ENCODE data around the gene CANX.

CANX gene

DNA sequence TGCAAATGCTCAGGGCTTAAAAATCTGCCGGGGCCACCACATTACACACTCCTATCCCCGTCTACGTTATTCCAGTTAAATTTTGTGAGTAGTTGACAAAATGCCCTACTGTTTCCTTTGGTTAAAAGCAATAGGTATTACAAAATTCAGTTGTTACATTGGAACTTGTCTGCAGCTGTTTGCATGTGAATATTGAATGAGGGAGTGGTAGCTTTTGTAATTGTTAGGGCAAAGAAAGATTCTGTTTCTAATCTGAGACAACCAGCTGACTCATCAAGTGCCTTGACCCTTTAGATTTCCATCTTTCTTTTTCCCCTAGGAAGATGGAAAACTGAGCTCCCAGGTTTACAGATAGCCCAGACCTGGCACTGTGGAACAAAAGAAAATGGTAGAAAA lies 64.0 kb downstream of the CANX start:
- no peaks in the 10 kb centered on the region for H3K27me3 ChIP-seq (ENCODE audit: control insufficient read depth, insufficient read depth, low read length)
- no peak overlapping the region for H3K9ac ChIP-seq (ENCODE audit: low read length)
- H3K4me3 ChIP-seq (ENCODE audit: low read length): no peak overlapping the region
- H3K4me1 ChIP-seq (ENCODE audit: control insufficient read depth, low read depth, low read length): peaks cover 12% of the 10 kb centered on the region
- no peaks in the 10 kb centered on the region for H3K9me3 ChIP-seq (ENCODE audit: control insufficient read depth, low read depth, low read length)
- H3K27ac ChIP-seq (ENCODE audit: low read length): no peak overlapping the region
- peaks cover 23% of the 10 kb centered on the region for H3K36me3 ChIP-seq (ENCODE audit: control insufficient read depth, low read depth, low read length)

DNA sequence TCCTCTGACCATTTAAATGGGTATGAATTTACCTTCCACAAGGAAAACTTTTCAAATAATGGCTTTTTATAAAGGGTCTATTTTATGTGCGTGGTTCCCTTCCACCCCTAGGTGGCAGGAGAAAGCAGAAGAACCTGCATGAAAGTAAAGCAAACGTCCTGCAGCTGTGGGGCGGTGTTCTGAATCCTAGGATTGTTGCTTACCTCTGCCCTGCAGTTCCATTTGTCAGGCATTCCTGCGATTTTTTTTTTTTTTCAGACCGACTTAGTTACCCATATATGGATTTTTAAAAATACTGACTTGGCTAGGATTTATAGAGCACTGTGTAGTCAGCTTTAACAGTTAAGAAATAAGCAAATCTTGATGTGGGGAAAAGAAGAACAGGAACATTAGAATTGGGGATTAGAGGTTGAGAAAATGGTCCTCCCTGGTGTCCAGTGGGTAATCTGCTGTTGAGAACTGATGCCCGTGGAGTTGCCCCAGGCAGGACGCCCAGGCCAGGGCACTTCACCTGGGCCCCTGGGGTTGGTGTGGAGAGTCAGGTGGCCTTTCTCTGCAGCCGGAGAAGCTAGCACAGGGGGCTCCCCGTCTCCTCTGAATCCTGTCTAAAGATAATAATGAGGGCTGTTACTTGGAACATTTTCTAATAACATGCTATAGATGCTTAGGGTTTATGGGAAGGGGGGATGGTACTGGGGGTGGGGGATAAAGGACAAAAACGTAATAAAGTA lies 64.6 kb downstream of the CANX start:
- Histone ChIP-seq H3K9me3 (ENCODE audit: control insufficient read depth, low read depth, low read length) (no peaks in the 10 kb centered on the region), H3K27ac (ENCODE audit: low read length) (no peak overlapping the region), H3K4me1 (ENCODE audit: control insufficient read depth, low read depth, low read length) (peaks cover 12% of the 10 kb centered on the region), H3K36me3 (ENCODE audit: control insufficient read depth, low read depth, low read length) (peaks cover 24% of the 10 kb centered on the region), H3K4me3 (ENCODE audit: low read length) (no peak overlapping the region), H3K9ac (ENCODE audit: low read length) (no peak overlapping the region), H3K27me3 (ENCODE audit: control insufficient read depth, insufficient read depth, low read length) (no peaks in the 10 kb centered on the region)

GRCh38 chr5:179764056-179764455 lies 65.3 kb downstream of the CANX start:
- H3K27ac ChIP-seq (ENCODE audit: low read length): no peak overlapping the region
- no peaks in the 10 kb centered on the region for H3K9me3 ChIP-seq (ENCODE audit: control insufficient read depth, low read depth, low read length)
- H3K9ac ChIP-seq (ENCODE audit: low read length): no peak overlapping the region
- peaks cover 27% of the 10 kb centered on the region for H3K36me3 ChIP-seq (ENCODE audit: control insufficient read depth, low read depth, low read length)
- H3K4me3 ChIP-seq (ENCODE audit: low read length): no peak overlapping the region
- no peaks in the 10 kb centered on the region for H3K27me3 ChIP-seq (ENCODE audit: control insufficient read depth, insufficient read depth, low read length)
- H3K4me1 ChIP-seq (ENCODE audit: control insufficient read depth, low read depth, low read length): peaks cover 12% of the 10 kb centered on the region

- H3K9ac ChIP-seq (ENCODE audit: low read length): no peak overlapping the region
- H3K36me3 ChIP-seq (ENCODE audit: control insufficient read depth, low read depth, low read length): peaks cover 39% of the 10 kb centered on the region
- H3K4me1 ChIP-seq (ENCODE audit: control insufficient read depth, low read depth, low read length): peaks cover 12% of the 10 kb centered on the region
- H3K27ac ChIP-seq (ENCODE audit: low read length): no peak overlapping the region
- no peak overlapping the region for H3K4me3 ChIP-seq (ENCODE audit: low read length)
- no peaks in the 10 kb centered on the region for H3K9me3 ChIP-seq (ENCODE audit: control insufficient read depth, low read depth, low read length)
- H3K27me3 ChIP-seq (ENCODE audit: control insufficient read depth, insufficient read depth, low read length): no peaks in the 10 kb centered on the region
These were observed 66.6 kb downstream of the CANX start for GRCh38 chr5:179765400-179765799.

- Histone ChIP-seq H3K36me3 (ENCODE audit: control insufficient read depth, low read depth, low read length) (peaks cover 47% of the 10 kb centered on the region), H3K9me3 (ENCODE audit: control insufficient read depth, low read depth, low read length) (no peaks in the 10 kb centered on the region), H3K9ac (ENCODE audit: low read length) (no peak overlapping the region), H3K4me3 (ENCODE audit: low read length) (no peak overlapping the region), H3K27ac (ENCODE audit: low read length) (no peak overlapping the region), H3K27me3 (ENCODE audit: control insufficient read depth, insufficient read depth, low read length) (no peaks in the 10 kb centered on the region), H3K4me1 (ENCODE audit: control insufficient read depth, low read depth, low read length) (peaks cover 12% of the 10 kb centered on the region)
These were observed 67.4 kb downstream of the CANX start for GRCh38 chr5:179766021-179766725.

DNA sequence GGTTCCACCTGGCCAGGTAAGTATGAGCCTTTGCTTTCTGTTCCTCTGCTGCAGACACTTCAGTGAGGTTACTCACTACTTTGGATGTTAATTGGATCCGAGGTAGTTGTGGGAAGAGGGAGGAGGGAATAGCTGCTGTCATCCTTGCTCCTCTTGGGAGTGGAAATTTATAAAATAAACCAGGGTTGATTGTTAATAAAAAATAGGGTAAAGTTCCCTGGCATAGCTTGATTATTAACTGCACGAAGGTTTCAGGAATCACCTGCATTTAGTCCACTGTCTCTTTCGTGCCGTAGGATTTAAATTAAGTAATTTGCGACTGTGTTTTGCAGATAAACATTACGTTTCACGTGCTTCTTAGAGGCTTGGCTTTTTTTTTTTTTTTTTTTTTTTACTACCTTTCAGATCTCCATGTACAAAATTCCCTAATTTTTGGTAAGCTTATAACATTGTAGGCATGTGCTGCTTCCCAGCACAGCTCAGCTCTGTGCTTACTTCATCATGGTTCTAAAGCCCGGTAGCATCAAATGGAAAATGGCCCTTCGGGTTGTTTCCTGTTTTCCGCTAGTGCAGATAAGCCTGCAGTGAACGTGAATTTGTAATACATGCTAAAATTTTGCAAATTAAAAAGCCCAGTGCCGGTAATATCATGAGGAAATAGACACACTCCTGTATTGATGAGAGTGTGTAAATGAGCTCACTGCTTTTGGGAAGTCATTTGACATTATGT lies 68.1 kb downstream of the CANX start:
- Histone ChIP-seq H3K36me3 (ENCODE audit: control insufficient read depth, low read depth, low read length) (peaks cover 54% of the 10 kb centered on the region), H3K9ac (ENCODE audit: low read length) (no peak overlapping the region), H3K4me1 (ENCODE audit: control insufficient read depth, low read depth, low read length) (peaks cover 12% of the 10 kb centered on the region), H3K27ac (ENCODE audit: low read length) (no peak overlapping the region), H3K9me3 (ENCODE audit: control insufficient read depth, low read depth, low read length) (no peaks in the 10 kb centered on the region), H3K4me3 (ENCODE audit: low read length) (no peak overlapping the region), H3K27me3 (ENCODE audit: control insufficient read depth, insufficient read depth, low read length) (no peaks in the 10 kb centered on the region)

DNA sequence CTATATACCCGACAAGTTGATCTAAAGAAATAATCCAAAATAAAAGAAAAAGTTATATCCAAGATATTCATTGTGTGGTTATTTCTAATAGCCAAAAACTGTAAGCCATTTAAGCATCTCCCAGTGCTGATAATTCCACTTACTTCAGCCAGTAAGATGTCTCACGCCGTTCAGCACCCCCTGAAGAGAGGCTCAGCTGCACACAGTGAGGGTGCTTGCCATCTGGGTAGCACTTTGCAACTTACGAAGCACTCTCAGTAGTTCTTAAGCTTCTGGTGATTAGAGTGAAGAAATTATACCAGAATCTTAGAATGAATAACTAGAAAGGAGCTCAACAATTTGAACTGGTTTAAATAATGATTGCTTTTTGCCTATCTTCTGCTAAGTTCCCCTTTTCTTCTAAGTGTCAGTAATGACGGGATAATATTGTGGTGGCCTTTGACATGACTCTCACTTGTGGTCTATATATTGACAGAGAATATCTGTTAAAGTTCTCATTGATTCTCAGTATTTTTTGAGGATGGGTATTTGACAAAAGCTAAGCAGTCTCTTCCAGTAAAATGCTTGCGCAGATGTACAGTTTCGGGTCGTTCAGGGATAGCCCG lies 68.8 kb downstream of the CANX start:
- Histone ChIP-seq H3K4me3 (ENCODE audit: low read length) (no peak overlapping the region), H3K9ac (ENCODE audit: low read length) (no peak overlapping the region), H3K4me1 (ENCODE audit: control insufficient read depth, low read depth, low read length) (peaks cover 9% of the 10 kb centered on the region), H3K36me3 (ENCODE audit: control insufficient read depth, low read depth, low read length) (peaks cover 59% of the 10 kb centered on the region), H3K27me3 (ENCODE audit: control insufficient read depth, insufficient read depth, low read length) (no peaks in the 10 kb centered on the region), H3K9me3 (ENCODE audit: control insufficient read depth, low read depth, low read length) (no peaks in the 10 kb centered on the region), H3K27ac (ENCODE audit: low read length) (no peak overlapping the region)

GRCh38 chr5:179768326-179769085 lies 69.7 kb downstream of the CANX start:
- Histone ChIP-seq H3K9me3 (ENCODE audit: control insufficient read depth, low read depth, low read length) (no peaks in the 10 kb centered on the region), H3K27me3 (ENCODE audit: control insufficient read depth, insufficient read depth, low read length) (no peaks in the 10 kb centered on the region), H3K27ac (ENCODE audit: low read length) (no peak overlapping the region), H3K4me3 (ENCODE audit: low read length) (no peak overlapping the region), H3K9ac (ENCODE audit: low read length) (no peak overlapping the region), H3K4me1 (ENCODE audit: control insufficient read depth, low read depth, low read length) (peaks cover under 1% of the 10 kb centered on the region), H3K36me3 (ENCODE audit: control insufficient read depth, low read depth, low read length) (peaks cover 66% of the 10 kb centered on the region)

- Histone ChIP-seq H3K4me1 (ENCODE audit: control insufficient read depth, low read depth, low read length) (no peaks in the 10 kb centered on the region), H3K9ac (ENCODE audit: low read length) (no peak overlapping the region), H3K9me3 (ENCODE audit: control insufficient read depth, low read depth, low read length) (no peaks in the 10 kb centered on the region), H3K36me3 (ENCODE audit: control insufficient read depth, low read depth, low read length) (peaks cover 73% of the 10 kb centered on the region), H3K27ac (ENCODE audit: low read length) (no peak overlapping the region), H3K27me3 (ENCODE audit: control insufficient read depth, insufficient read depth, low read length) (no peaks in the 10 kb centered on the region), H3K4me3 (ENCODE audit: low read length) (no peak overlapping the region)
These were observed 70.5 kb downstream of the CANX start for GRCh38 chr5:179769271-179769670.

GRCh38 chr5:179769796-179770195 lies 71.0 kb downstream of the CANX start:
- H3K36me3 ChIP-seq (ENCODE audit: control insufficient read depth, low read depth, low read length): peaks cover 79% of the 10 kb centered on the region
- H3K9ac ChIP-seq (ENCODE audit: low read length): no peak overlapping the region

More at GRCh38 chr5:179769796-179770195, 71.0 kb downstream of the CANX start:
- H3K4me1 ChIP-seq (ENCODE audit: control insufficient read depth, low read depth, low read length): no peaks in the 10 kb centered on the region
- no peak overlapping the region for H3K4me3 ChIP-seq (ENCODE audit: low read length)
- H3K9me3 ChIP-seq (ENCODE audit: control insufficient read depth, low read depth, low read length): no peaks in the 10 kb centered on the region
- H3K27ac ChIP-seq (ENCODE audit: low read length): no peak overlapping the region
- H3K27me3 ChIP-seq (ENCODE audit: control insufficient read depth, insufficient read depth, low read length): no peaks in the 10 kb centered on the region

Measured in iPS-18a (cell line).